DND-41 (cell line): ENCODE data around the gene DHX58.

Source experiments
- EZH2 ChIP-seq: IDR thresholded peaks from 3 replicates; pipeline ENCODE4 v1.6.1; 2012; ENCODE audit warnings: borderline replicate concordance, low read depth, mild to moderate bottlenecking, moderate library complexity, low read length, inconsistent platforms; ENCODE audit not compliant: severe bottlenecking
- TF ChIP-seq, protein P1 (sequence below): IDR thresholded peaks from 2 replicates; pipeline ENCODE4 v1.5.1; 2012; ENCODE audit warnings: borderline replicate concordance, low read length, moderate library complexity, mild to moderate bottlenecking; ENCODE audit not compliant: poor library complexity, severe bottlenecking; ENCODE audit errors: extremely low read depth

DNA sequence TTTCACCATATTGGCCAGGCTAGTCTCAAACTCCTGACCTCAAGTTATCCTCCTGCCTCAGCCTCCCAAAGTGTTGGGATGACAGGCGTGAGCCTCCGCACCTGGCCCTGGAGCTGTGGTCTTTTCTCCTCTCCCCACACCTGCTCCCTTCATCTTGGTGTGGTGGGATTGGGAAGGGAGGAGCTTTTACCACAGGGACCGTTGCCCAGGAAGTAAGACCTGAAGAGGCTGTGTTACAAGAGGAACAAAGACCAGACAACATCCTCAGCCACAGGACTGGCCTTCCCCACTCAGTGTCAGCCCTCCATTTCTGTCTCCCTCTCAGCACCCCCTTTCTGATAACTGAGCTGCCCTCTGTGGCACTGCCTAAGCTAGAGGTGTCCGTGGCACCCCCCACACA lies 52.7 kb downstream of the DHX58 start:
- TF ChIP-seq, protein P1, sequence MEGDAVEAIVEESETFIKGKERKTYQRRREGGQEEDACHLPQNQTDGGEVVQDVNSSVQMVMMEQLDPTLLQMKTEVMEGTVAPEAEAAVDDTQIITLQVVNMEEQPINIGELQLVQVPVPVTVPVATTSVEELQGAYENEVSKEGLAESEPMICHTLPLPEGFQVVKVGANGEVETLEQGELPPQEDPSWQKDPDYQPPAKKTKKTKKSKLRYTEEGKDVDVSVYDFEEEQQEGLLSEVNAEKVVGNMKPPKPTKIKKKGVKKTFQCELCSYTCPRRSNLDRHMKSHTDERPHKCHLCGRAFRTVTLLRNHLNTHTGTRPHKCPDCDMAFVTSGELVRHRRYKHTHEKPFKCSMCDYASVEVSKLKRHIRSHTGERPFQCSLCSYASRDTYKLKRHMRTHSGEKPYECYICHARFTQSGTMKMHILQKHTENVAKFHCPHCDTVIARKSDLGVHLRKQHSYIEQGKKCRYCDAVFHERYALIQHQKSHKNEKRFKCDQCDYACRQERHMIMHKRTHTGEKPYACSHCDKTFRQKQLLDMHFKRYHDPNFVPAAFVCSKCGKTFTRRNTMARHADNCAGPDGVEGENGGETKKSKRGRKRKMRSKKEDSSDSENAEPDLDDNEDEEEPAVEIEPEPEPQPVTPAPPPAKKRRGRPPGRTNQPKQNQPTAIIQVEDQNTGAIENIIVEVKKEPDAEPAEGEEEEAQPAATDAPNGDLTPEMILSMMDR = no peak
- TF ChIP-seq EZH2 = no peak
